ENCODE data around the gene SAMSN1. TPM values are rescaled to one million over a fixed set of nuclear protein-coding genes. Genes with fewer than 3 reads are reported as not detected.

SAMSN1 gene
- total RNA-seq, 4 donors from 2014 or later, result 1.6 to 9.5 (median 5.2) TPM

- peaks cover 0 to 6% of the 10 kb centered on the region in 2 donors for H3K9me3 ChIP-seq
- in situ Hi-C loops (cut with MboI; ENCODE audit: low pct_ligation_motif_present in 1 of 4, low pct_unique_long_range_greater_than_20kb in 1 of 4, low sequenced_read_pairs in 3 of 4), result no loop called here
- intact Hi-C loops (cut with DNase I; ENCODE audit: low total_unique reads), result no loop called here
- no peak overlapping the region for H3K27ac ChIP-seq
- H3K36me3 ChIP-seq, result no peaks in the 10 kb centered on the region
- WGBS, 2 donors (ENCODE audit: low coverage in 1 of 2), result 79 to 89% methylated on average over 5 of the region's 5 CpGs
- TF ChIP-seq EP300 (IDR thresholded peaks at IDR 0.05; ENCODE audit: low read depth) (no peak), POLR2AphosphoS5 (IDR thresholded peaks at IDR 0.05) (no peak), POLR2A (IDR thresholded peaks at IDR 0.05) (no peak)
- TF ChIP-seq, protein P1, sequence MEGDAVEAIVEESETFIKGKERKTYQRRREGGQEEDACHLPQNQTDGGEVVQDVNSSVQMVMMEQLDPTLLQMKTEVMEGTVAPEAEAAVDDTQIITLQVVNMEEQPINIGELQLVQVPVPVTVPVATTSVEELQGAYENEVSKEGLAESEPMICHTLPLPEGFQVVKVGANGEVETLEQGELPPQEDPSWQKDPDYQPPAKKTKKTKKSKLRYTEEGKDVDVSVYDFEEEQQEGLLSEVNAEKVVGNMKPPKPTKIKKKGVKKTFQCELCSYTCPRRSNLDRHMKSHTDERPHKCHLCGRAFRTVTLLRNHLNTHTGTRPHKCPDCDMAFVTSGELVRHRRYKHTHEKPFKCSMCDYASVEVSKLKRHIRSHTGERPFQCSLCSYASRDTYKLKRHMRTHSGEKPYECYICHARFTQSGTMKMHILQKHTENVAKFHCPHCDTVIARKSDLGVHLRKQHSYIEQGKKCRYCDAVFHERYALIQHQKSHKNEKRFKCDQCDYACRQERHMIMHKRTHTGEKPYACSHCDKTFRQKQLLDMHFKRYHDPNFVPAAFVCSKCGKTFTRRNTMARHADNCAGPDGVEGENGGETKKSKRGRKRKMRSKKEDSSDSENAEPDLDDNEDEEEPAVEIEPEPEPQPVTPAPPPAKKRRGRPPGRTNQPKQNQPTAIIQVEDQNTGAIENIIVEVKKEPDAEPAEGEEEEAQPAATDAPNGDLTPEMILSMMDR (IDR thresholded peaks at IDR 0.05), result no peak
- DNase-seq, result no peak
- H3K4me1 ChIP-seq, result no peaks in the 10 kb centered on the region
- no peak overlapping the region for H3K4me3 ChIP-seq
- H3K27me3 ChIP-seq, result no peaks in the 10 kb centered on the region
These were observed 11.3 kb upstream of the SAMSN1 start for GRCh38 chr21:14557413-14557812.

GRCh38 chr21:14554948-14555347 lies 8.8 kb upstream of the SAMSN1 start:
- no peak overlapping the region for H3K27ac ChIP-seq
- in situ Hi-C loops (cut with MboI; ENCODE audit: low pct_ligation_motif_present in 1 of 4, low pct_unique_long_range_greater_than_20kb in 1 of 4, low sequenced_read_pairs in 3 of 4), result no loop called here

GRCh38 chr21:14553422-14553821 lies 7.3 kb upstream of the SAMSN1 start:
- H3K4me3 ChIP-seq, result no peak overlapping the region
- intact Hi-C loops (cut with DNase I; ENCODE audit: low total_unique reads), result no loop called here
- DNase-seq, result no peak
- in situ Hi-C loops (cut with MboI; ENCODE audit: low pct_ligation_motif_present in 1 of 4, low pct_unique_long_range_greater_than_20kb in 1 of 4, low sequenced_read_pairs in 3 of 4), result no loop called here
- H3K27me3 ChIP-seq, result no peaks in the 10 kb centered on the region
- TF ChIP-seq, protein P1 (IDR thresholded peaks at IDR 0.05), result no peak
- TF ChIP-seq EP300 (IDR thresholded peaks at IDR 0.05; ENCODE audit: low read depth) (no peak), POLR2A (IDR thresholded peaks at IDR 0.05) (no peak), POLR2AphosphoS5 (IDR thresholded peaks at IDR 0.05) (no peak)
- no peaks in the 10 kb centered on the region for H3K9me3 ChIP-seq
- H3K36me3 ChIP-seq, result no peaks in the 10 kb centered on the region
- WGBS, 2 donors (ENCODE audit: low coverage in 1 of 2), result 78 to 86% methylated on average over 2 of the region's 2 CpGs
- no peak overlapping the region for H3K27ac ChIP-seq
- H3K4me1 ChIP-seq, result no peaks in the 10 kb centered on the region

More at GRCh38 chr21:14554948-14555347, 8.8 kb upstream of the SAMSN1 start:
- no peaks in the 10 kb centered on the region for H3K27me3 ChIP-seq
- no peaks in the 10 kb centered on the region for H3K4me1 ChIP-seq
- H3K9me3 ChIP-seq, result no peaks in the 10 kb centered on the region
- DNase-seq, result no peak
- TF ChIP-seq POLR2AphosphoS5 (IDR thresholded peaks at IDR 0.05) (no peak), EP300 (IDR thresholded peaks at IDR 0.05; ENCODE audit: low read depth) (no peak)
- TF ChIP-seq, protein P1 (IDR thresholded peaks at IDR 0.05), result no peak
- no peaks in the 10 kb centered on the region for H3K36me3 ChIP-seq
- WGBS, 2 donors (ENCODE audit: low coverage in 1 of 2), result 63% methylated on average over 1 of the region's 1 CpG
- intact Hi-C loops (cut with DNase I; ENCODE audit: low total_unique reads), result no loop called here
- H3K4me3 ChIP-seq, result no peak overlapping the region

- Histone ChIP-seq H3K36me3 (no peaks in the 10 kb centered on the region), H3K27ac (no peak overlapping the region), H3K27me3 (no peaks in the 10 kb centered on the region), H3K4me1 (no peaks in the 10 kb centered on the region), H3K4me3 (no peak overlapping the region), H3K9me3 (no peaks in the 10 kb centered on the region)
- in situ Hi-C loops (cut with MboI; ENCODE audit: low pct_ligation_motif_present in 1 of 4, low pct_unique_long_range_greater_than_20kb in 1 of 4, low sequenced_read_pairs in 3 of 4) (no loop called here), intact Hi-C loops (cut with DNase I; ENCODE audit: low total_unique reads) (no loop called here)
- TF ChIP-seq, protein P1 (IDR thresholded peaks at IDR 0.05), result no peak
- no peak for TF ChIP-seq POLR2A (IDR thresholded peaks at IDR 0.05)
- no peak for TF ChIP-seq EP300 (IDR thresholded peaks at IDR 0.05; ENCODE audit: low read depth)
- no peak for DNase-seq
- WGBS, 2 donors (ENCODE audit: low coverage in 1 of 2), result 67 to 92% methylated on average over 1 to 2 of the region's 2 CpGs
These were observed 5.6 kb upstream of the SAMSN1 start for GRCh38 chr21:14551741-14552140.
